Esophagus (tissue), 2 donors: Measurements from ENCODE around the gene NHSL1. TPM values are rescaled to one million over a fixed set of nuclear protein-coding genes. Genes with fewer than 3 reads are reported as not detected.

Experiments used
- H3K27ac ChIP-seq, 2 donors: one replicate each; pipeline ENCODE4 v1.5.1; 2013; ENCODE audit warnings: low read depth in 2 of 2, mild to moderate bottlenecking in 2 of 2, inconsistent platforms in 1 of 2, low read length in 1 of 2, moderate library complexity in 1 of 2
- H3K27me3 ChIP-seq, 2 donors: one replicate each; pipeline ENCODE4 v1.6.1; 2013; ENCODE audit warnings: low read length in 2 of 2, control low read depth in 1 of 2, mild to moderate bottlenecking in 1 of 2; ENCODE audit not compliant: insufficient read depth in 2 of 2, control insufficient read depth in 1 of 2
- H3K36me3 ChIP-seq, 2 donors: one replicate each; pipeline ENCODE4 v1.6.1; 2013; ENCODE audit warnings: low read length in 1 of 2; ENCODE audit not compliant: control insufficient read depth in 2 of 2, insufficient read depth in 2 of 2
- H3K4me1 ChIP-seq, 2 donors: one replicate each; pipeline ENCODE4 v1.6.1; 2013; ENCODE audit warnings: low read length in 1 of 2; ENCODE audit not compliant: control insufficient read depth in 2 of 2, insufficient read depth in 2 of 2
- H3K4me3 ChIP-seq, 2 donors: one replicate each; pipeline ENCODE4 v1.5.1; 2013; ENCODE audit warnings: low read length in 2 of 2, mild to moderate bottlenecking in 2 of 2, low read depth in 1 of 2, moderate library complexity in 1 of 2
- H3K9me3 ChIP-seq, 2 donors: one replicate each; pipeline ENCODE4 v1.6.1; 2013; ENCODE audit warnings: mild to moderate bottlenecking in 2 of 2, low read depth in 1 of 2, low read length in 1 of 2, moderate library complexity in 1 of 2; ENCODE audit not compliant: control insufficient read depth in 2 of 2, insufficient read depth in 1 of 2
- WGBS, 2 donors: extraction: QIAGEN DNeasy Blood & Tissue Kit; methylation state at CpG; one replicate each; pipeline ENCODE4 v1.1.7; 2013; 5-methylcytosine and 5-hydroxymethylcytosine counted together
- polyA plus RNA-seq, 2 donors: library from polyadenylated mRNA; stranded (reverse); fragments of 200-250 nt; gene quantifications; one replicate each; pipeline ENCODE4 v1.2.3, GENCODE V29; 2013
- donor health status: healthy with polysubstance abuse.
- donor health status: Bipolar disorder and iron deficiency.

NHSL1 gene
- polyA plus RNA-seq, 2 donors = 6.5 to 12.9 TPM

DNA sequence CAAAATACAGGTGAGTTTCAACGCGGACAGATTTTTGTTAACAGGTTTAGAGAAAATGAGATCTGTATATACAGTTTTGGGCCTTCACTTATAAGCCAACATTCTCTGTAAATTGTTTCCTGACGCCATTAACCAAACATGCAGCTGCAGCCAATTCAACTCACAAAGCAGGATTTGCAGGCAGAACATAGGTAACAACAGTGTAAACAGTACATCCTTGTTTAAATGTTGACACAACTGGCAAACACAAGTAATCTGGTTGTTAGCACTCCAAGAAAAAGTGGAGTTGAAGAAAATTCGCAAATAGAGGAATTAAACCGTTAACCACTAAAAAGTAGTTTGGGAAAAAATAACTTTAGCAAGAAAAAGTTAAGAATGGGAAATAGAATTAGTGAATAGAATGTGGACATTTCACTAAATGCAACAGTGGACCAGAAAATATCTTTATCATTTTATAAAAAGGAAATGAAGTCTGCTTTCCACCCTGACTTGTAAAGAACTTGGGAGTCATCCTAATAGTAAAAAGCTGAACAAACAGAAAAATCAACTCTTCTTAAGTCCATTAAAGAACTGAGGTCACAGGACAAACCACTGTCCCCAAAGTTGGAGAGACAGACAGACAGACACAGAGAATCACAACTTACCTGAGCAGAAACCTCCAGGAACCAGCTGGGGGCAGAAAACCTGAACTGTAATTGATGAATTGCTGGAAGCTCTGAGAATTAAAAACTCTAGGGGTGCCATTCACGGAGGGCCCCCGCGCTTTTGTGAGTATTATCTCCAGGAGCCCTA is 111.5 kb downstream of the NHSL1 start:
- Histone ChIP-seq H3K4me1 (no peaks in the 10 kb centered on the region), H3K9me3 (no peaks in the 10 kb centered on the region), H3K4me3 (no peak overlapping the region), H3K27me3 (no peaks in the 10 kb centered on the region), H3K36me3 (no peaks in the 10 kb centered on the region), H3K27ac (no peak overlapping the region)
- WGBS, 2 donors = 79 to 81% methylated on average over 8 of the region's 8 CpGs

DNA sequence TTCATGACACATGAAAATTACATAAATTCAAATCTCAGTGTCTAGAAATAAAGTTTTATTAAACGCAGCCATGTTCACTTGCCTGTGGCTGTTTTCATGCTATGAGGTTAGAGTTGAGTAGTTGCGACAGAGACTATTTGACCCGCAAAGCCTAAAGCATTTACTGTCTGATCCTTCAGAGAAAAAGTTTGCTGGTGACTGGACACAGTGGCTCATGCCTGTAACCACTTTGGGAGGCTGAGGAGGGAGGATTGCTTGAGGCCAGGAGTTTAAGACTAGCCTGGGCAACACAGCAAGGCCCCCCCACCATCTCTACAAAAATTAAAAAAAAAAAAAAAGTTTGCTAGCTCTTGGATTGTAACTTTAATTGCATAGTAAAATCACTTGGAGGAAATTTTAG is 112.4 kb downstream of the NHSL1 start:
- no peaks in the 10 kb centered on the region for H3K9me3 ChIP-seq
- H3K4me3 ChIP-seq = no peak overlapping the region
- H3K27ac ChIP-seq = no peak overlapping the region
- WGBS, 2 donors = 96 to 97% methylated on average over 3 of the region's 3 CpGs
- H3K36me3 ChIP-seq = no peaks in the 10 kb centered on the region
- H3K27me3 ChIP-seq = no peaks in the 10 kb centered on the region
- H3K4me1 ChIP-seq = no peaks in the 10 kb centered on the region

DNA sequence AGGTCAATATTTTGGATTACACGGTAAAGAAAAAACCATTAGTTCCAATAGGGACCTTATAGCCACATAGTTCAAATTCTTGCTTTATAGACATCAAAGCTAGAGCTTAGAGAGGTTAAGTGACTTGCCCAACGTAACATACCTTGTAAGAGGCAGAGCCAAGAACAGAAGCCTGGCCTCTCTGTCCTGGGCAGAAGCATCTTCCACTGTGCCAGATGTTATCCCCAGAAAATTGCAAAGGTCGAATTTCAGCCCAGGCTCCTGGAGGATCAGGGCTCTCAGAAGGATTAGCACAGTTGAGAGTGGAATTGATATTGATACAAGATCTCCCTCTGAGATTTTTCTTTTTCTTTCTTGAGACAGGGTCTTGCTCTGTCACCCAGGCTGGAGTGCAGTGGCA is 115.5 kb downstream of the NHSL1 start:
- Histone ChIP-seq H3K4me3 (no peak overlapping the region), H3K27ac (no peak overlapping the region), H3K4me1 (no peaks in the 10 kb centered on the region), H3K27me3 (no peaks in the 10 kb centered on the region), H3K9me3 (no peaks in the 10 kb centered on the region), H3K36me3 (no peaks in the 10 kb centered on the region)
- 67 to 75% methylated on average over 3 of the region's 3 CpGs for WGBS, 2 donors

DNA sequence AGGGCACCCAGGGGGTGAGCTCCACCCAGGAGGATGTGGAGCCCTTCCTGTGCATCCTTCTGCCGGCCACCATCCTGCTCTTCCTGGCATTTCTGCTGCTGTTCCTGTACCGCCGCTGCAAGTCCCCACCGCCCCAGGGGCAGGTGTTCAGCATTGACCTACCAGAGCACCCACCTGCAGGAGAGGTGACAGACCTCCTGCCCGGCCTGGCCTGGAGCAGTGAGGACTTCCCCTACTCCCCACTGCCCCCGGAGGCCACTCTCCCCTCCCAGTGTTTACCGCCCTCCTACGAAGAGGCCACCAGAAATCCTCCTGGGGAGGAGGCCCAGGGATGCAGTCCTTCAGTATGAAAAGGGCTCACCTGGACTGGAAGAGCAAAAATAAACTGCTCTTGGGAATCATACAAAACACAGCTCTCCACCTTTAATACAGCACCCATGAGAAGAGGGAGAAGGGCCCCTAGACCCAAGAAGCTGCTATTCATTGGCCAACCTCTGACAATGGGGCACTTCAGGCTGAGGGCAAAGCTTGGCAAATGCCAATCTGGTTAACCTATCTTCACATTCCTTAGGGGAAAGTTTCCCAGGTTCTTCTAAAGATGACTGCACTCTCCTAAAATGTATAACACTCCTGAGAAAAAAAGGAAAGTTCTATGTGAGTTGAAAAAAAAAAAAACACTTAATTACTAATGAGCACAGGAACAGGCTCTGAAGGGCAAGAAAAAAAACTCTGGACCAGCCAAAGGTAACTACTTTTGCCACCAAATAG is 116.6 kb downstream of the NHSL1 start:
- WGBS, 2 donors = 81 to 91% methylated on average over 8 of the region's 8 CpGs

DNA sequence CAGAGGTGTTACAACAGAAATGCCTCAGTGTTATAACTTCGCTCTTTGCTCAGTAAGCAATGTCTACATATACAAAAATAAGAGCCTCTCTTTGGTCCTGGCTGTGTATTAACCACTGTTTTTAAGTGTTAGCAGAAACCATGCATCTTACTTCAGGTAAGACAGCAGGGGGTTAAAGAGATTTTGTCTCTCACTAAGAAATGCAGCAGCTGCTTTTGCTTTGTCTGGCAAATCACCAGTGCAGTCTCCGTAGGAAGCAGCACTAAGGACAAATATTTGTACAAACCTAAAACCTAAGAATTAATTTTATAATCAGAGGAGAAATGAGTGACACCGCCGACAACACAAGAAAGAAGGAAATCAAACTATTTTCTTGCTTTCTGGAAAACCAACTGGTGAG is 120.8 kb downstream of the NHSL1 start:
- Histone ChIP-seq H3K9me3 (no peaks in the 10 kb centered on the region), H3K27ac (no peak overlapping the region), H3K4me1 (no peaks in the 10 kb centered on the region), H3K36me3 (no peaks in the 10 kb centered on the region), H3K27me3 (no peaks in the 10 kb centered on the region), H3K4me3 (no peak overlapping the region)
- 66 to 74% methylated on average over 4 of the region's 4 CpGs for WGBS, 2 donors

More for the DNA sequence above, 116.6 kb downstream of the NHSL1 start:
- Histone ChIP-seq H3K4me3 (no peak overlapping the region), H3K4me1 (no peaks in the 10 kb centered on the region), H3K27me3 (no peaks in the 10 kb centered on the region), H3K27ac (no peak overlapping the region), H3K9me3 (no peaks in the 10 kb centered on the region), H3K36me3 (no peaks in the 10 kb centered on the region)

DNA sequence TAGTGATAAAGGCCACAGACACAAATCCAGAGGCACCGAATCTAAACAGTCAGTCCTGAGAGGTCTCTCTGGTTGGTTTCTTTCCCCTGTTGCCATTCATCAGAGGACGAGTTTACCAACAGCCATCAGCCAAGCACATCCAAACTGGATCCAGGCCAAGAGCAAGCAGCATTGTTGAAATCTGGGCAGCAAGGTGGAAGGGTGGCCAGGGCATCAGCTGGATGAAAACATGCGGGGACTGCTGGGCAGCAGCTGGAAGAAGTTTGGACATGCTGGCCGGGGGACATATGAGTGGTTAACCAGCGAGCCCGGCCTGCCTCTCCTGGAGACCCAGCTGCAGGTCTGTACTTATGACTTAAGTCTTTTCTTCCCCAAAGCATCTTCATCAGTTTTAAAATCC is 121.5 kb downstream of the NHSL1 start, which contains the start of gene SMIM28:
TSS of gene SMIM28 (plus strand) at position 62 of the 400 bp plus-strand sequence. CDS start at position 230, 168 bp downstream.
- H3K36me3 ChIP-seq = no peaks in the 10 kb centered on the region
- H3K4me3 ChIP-seq = no peak within 1 kb of the TSS
- H3K27ac ChIP-seq = no peak within 1 kb of the TSS
- no peaks in the 10 kb centered on the region for H3K4me1 ChIP-seq
- H3K9me3 ChIP-seq = no peaks in the 10 kb centered on the region
- WGBS, 2 donors = 84% methylated on average over 6 of the region's 6 CpGs
- H3K27me3 ChIP-seq = no peaks in the 10 kb centered on the region

DNA sequence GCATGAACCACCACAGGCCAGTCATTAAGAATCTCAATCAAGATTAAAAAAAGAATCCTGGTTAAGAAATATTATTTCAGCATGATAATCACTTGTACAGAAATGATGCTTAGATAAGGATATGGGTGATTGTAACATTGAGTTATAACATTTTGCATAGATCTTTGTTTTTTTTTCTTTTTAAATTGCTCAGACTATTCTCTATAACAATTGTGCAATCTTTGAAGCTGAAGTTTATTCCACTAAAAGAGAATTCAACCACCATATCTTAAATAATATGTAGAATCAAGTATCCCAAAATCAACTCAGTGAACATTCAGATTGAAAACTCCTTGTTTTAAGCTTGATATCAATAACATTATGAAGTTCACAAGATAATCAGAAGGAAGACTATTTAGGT is 122.3 kb downstream of the NHSL1 start:
- Histone ChIP-seq H3K4me3 (no peak overlapping the region), H3K36me3 (no peaks in the 10 kb centered on the region), H3K4me1 (no peaks in the 10 kb centered on the region), H3K27ac (no peak overlapping the region), H3K9me3 (no peaks in the 10 kb centered on the region), H3K27me3 (no peaks in the 10 kb centered on the region)

DNA sequence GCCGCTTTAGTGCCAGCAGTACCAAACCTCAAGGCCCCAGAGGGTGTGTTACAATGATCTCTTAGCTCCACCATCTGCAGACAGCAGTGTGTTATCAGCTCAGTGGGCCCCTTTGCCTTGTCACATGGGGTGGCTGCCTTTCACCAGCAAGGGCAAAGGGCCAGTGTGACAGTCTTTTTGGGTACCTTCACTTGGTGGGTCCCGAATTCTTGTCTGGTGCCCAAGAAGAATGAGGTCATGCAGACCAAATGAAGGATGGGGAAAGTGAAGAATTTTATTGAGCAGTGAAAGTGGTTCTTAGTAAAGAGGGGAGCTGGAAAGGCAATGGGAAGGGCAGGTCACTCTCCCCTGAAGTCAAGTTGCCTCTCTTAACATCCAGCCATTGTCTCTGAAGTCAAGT is 124.5 kb downstream of the NHSL1 start:
- no peak overlapping the region for H3K4me3 ChIP-seq
- H3K4me1 ChIP-seq = no peaks in the 10 kb centered on the region
- H3K27ac ChIP-seq = no peak overlapping the region
- H3K36me3 ChIP-seq = no peaks in the 10 kb centered on the region
- WGBS, 2 donors = 94% methylated on average over 2 of the region's 2 CpGs
- no peaks in the 10 kb centered on the region for H3K27me3 ChIP-seq
- H3K9me3 ChIP-seq = no peaks in the 10 kb centered on the region

DNA sequence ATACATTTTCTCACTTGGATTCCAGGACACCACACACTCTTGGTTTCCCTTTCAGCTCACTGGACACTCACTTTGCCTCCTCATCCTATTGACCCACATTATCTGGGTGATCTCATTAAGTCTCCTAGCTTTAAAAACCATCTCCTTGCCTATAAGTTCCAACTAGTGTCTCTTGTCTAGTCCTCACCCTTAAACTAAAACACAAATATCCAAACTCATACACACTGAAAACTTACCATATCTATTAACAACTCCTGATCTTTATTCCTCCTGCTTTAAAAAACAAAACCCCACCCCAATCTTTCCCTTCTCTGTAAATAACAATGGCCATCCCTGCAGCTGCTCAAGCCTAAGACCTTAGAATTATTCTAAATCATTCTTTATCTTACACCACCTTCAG is 125.1 kb downstream of the NHSL1 start:
- Histone ChIP-seq H3K4me3 (no peak overlapping the region), H3K36me3 (no peaks in the 10 kb centered on the region), H3K4me1 (no peaks in the 10 kb centered on the region), H3K9me3 (no peaks in the 10 kb centered on the region), H3K27ac (no peak overlapping the region), H3K27me3 (no peaks in the 10 kb centered on the region)
